Loucy (cell line): Measurements from ENCODE around the gene ELL.
A peak's percentile ranks its signal among the peaks of the same experiment; 100 is the strongest.

ENCODE experiments used
- EZH2phosphoT487 ChIP-seq: fragments of 200-600 bp; IDR thresholded peaks from 2 replicates; pipeline ENCODE4 v1.6.1; 2018; ENCODE audit warnings: antibody characterized with exemption, mild to moderate bottlenecking, moderate library complexity, borderline replicate concordance
- TF ChIP-seq, protein P1 (sequence below): fragments of 200-600 bp; sonication (generic); conservative IDR thresholded peaks from 2 replicates; pipeline ENCODE4 v1.5.1; 2014; ENCODE audit warnings: mild to moderate bottlenecking, antibody characterized with exemption, low read length

DNA sequence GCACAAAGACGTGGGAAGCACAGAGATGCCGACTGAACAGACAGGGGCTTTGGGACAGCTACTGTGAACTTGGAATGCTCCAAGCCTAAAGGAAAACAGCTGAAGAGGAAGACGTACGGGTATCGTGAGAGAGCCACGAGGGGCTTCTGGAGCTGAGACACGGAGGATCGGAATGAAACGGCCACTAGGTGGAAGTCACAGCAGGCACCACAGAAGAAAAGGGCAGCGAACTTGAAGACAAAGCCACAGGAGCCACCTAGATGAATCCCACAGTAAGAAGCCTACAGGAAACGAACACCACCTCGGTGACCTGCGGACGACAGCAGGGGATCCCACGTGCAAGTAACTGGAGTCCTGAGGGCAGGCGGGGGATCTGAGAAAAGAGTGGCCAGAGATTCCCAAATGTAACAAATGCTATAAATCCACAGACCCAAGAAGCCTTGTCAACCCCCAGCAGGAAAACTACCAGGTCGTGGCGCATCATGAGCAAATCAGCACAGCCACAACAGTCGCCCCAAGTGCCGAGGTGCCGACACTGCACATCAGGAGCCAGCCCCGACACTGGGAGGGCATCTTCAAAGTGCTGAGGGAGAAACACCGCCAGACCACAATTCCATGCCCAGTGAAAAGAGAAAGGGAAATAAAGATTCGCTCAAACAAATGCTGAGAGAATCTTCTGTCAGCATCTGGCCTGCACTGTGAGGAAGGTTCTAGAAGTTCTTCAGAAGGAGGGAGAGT lies 44.7 kb downstream of the ELL start:
- TF ChIP-seq, protein P1, sequence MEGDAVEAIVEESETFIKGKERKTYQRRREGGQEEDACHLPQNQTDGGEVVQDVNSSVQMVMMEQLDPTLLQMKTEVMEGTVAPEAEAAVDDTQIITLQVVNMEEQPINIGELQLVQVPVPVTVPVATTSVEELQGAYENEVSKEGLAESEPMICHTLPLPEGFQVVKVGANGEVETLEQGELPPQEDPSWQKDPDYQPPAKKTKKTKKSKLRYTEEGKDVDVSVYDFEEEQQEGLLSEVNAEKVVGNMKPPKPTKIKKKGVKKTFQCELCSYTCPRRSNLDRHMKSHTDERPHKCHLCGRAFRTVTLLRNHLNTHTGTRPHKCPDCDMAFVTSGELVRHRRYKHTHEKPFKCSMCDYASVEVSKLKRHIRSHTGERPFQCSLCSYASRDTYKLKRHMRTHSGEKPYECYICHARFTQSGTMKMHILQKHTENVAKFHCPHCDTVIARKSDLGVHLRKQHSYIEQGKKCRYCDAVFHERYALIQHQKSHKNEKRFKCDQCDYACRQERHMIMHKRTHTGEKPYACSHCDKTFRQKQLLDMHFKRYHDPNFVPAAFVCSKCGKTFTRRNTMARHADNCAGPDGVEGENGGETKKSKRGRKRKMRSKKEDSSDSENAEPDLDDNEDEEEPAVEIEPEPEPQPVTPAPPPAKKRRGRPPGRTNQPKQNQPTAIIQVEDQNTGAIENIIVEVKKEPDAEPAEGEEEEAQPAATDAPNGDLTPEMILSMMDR: peak; percentile 28; the same call in 1 of the 2 replicates
- no peak for TF ChIP-seq EZH2phosphoT487
